Measurements from ENCODE around the gene C1orf141. TPM values are rescaled to one million over a fixed set of nuclear protein-coding genes. Genes with fewer than 3 reads are reported as not detected.

C1orf141 gene
- total RNA-seq, 6 experiments from 2014 or later = not detected

DNA sequence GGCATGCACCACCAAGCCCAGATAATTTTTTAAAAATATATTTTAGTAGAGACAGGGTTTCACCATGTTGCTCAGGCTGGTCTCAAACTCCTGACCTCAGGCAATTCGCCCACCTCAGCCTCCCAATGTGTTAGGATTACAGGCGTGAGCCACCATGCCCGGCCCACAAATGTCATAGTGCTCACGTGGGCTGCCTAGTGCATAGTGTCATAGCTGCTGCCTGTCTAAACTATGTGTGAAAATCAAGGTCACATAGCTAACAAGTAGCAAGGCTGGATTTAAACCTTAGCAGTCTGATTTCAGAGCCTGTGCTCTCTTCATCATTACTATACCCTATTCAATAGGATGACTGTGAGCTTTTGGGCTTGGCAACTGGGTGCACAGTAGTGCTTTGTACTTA, 10.3 kb downstream of the C1orf141 start:
- Mint-ChIP-seq H3K27ac (no peak overlapping the region), H3K36me3 (ENCODE audit: low read depth) (no peaks in the 10 kb centered on the region), H3K9me3 (no peaks in the 10 kb centered on the region), H3K4me1 (ENCODE audit: low read depth) (peaks cover 8% of the 10 kb centered on the region), H3K4me3 (no peak overlapping the region), H3K27me3 (ENCODE audit: insufficient read depth) (peaks cover 3% of the 10 kb centered on the region)
- no peak for DNase-seq
- TF ChIP-seq, protein P1, sequence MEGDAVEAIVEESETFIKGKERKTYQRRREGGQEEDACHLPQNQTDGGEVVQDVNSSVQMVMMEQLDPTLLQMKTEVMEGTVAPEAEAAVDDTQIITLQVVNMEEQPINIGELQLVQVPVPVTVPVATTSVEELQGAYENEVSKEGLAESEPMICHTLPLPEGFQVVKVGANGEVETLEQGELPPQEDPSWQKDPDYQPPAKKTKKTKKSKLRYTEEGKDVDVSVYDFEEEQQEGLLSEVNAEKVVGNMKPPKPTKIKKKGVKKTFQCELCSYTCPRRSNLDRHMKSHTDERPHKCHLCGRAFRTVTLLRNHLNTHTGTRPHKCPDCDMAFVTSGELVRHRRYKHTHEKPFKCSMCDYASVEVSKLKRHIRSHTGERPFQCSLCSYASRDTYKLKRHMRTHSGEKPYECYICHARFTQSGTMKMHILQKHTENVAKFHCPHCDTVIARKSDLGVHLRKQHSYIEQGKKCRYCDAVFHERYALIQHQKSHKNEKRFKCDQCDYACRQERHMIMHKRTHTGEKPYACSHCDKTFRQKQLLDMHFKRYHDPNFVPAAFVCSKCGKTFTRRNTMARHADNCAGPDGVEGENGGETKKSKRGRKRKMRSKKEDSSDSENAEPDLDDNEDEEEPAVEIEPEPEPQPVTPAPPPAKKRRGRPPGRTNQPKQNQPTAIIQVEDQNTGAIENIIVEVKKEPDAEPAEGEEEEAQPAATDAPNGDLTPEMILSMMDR (IDR thresholded peaks at IDR 0.05) = no peak

DNA sequence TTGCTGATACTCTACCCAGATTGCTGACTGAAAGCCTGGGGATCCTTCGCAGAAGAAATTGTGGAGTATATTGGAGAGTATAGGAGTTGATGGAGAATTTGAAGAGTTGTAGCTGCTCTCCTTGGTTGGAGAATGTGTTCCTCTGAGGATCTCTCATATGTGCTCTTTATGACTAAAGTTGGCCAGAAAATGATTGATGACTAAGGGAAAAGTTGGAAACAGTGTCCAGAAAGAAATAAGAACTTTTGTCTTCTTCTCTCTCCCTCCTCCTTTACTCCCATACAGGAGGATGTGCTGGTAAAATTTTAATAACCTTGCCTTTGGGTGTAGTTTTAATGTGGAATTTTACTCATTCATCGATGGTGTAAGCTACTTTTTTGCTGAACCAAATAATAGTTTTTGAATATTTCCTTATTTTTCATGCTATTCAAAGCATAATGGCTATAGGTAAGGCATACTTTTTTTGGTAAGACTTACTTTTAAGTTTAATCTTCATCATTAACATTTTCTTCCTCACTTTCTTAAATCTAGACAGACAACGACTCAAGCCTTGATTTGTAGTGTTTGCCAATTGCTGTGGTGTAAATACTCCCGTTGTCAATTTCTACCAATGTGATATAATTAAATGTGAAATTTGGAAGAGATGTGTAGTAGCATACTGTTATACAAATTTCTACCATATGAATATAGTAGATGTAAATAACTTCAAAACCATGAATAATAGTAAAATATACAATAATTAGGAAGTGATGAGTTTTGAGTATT, 13.7 kb downstream of the C1orf141 start:
- no peak for DNase-seq
- Mint-ChIP-seq H3K4me3 (no peak overlapping the region), H3K27ac (no peak overlapping the region), H3K27me3 (ENCODE audit: insufficient read depth) (peaks cover 10% of the 10 kb centered on the region), H3K9me3 (no peaks in the 10 kb centered on the region), H3K36me3 (ENCODE audit: low read depth) (no peaks in the 10 kb centered on the region), H3K4me1 (ENCODE audit: low read depth) (peaks cover 2% of the 10 kb centered on the region)
- TF ChIP-seq, protein P1 (IDR thresholded peaks at IDR 0.05) = no peak

DNA sequence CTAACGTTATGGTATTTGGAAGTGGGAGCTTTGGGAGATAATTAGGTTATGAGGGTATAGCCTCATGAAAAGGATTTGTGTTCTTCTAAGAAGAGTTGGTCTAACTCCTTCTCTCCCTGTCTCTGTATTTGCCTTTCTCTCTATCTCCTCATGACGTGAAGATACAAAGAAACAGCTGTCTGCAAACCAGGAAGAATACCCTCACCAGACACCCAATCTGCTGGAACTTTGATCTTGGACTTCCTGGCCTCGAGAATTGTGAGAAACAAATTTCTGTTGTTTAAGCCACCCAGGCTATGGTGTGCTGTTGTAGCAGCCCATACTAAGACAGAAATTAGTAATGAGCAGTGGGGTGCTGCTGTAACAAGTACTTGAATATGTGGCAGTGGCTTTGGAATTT, 16.1 kb downstream of the C1orf141 start:
- Mint-ChIP-seq H3K4me3 (no peak overlapping the region), H3K9me3 (peaks cover 5% of the 10 kb centered on the region), H3K36me3 (ENCODE audit: low read depth) (peaks cover 5% of the 10 kb centered on the region; the same call in 1 of the 2 replicates), H3K27me3 (ENCODE audit: insufficient read depth) (peaks cover 10% of the 10 kb centered on the region; the same call in 1 of the 2 replicates), H3K4me1 (ENCODE audit: low read depth) (no peaks in the 10 kb centered on the region), H3K27ac (no peak overlapping the region)
- TF ChIP-seq, protein P1 (IDR thresholded peaks at IDR 0.05) = no peak
- DNase-seq = no peak

DNA sequence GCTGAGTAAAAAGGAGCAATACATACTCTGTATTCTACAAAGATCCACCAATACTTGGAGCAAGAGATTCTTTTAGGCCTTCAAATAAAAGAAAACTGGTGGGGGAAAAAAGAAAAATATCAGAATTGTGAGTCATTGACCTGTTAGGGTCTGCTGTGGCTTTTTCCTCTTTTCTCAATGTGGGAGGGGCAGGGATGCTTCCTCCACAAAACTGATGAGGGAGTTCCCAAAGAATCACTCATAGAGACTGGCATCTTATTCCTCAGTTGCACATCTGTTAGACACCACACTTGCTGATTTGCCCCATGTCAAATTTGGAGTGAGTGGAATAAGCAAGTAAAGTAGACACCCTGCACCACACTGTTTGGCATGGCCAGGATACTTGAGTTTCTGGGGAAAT, 16.6 kb downstream of the C1orf141 start:
- Mint-ChIP-seq H3K4me1 (ENCODE audit: low read depth) (no peaks in the 10 kb centered on the region), H3K27ac (no peak overlapping the region), H3K4me3 (no peak overlapping the region), H3K36me3 (ENCODE audit: low read depth) (peaks cover 5% of the 10 kb centered on the region; the same call in 1 of the 2 replicates), H3K9me3 (peaks cover 5% of the 10 kb centered on the region), H3K27me3 (ENCODE audit: insufficient read depth) (peaks cover 10% of the 10 kb centered on the region; the same call in 1 of the 2 replicates)
- TF ChIP-seq, protein P1 (IDR thresholded peaks at IDR 0.05) = no peak
- DNase-seq = no peak

DNA sequence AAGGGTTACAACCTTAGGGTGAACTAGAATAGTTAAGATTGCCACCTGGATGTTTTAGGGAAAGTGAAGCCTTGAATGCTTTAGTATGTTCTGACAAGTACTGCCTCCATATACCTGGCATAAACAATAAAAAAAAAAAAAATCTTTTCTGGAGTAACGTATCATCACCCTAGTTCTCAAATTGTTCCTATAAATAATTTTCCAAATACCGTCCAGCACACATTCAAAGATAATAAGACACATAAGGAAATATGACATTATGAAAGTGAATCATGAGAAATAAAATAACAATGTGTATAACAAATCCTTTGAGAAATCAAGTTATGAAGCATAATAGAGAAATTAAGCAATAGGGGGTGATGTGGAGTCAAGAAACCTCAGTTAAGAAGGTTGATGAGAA, 20.6 kb downstream of the C1orf141 start:
- H3K4me3 Mint-ChIP-seq = no peak overlapping the region
- H3K27ac Mint-ChIP-seq = no peak overlapping the region
- no peaks in the 10 kb centered on the region for H3K4me1 Mint-ChIP-seq (ENCODE audit: low read depth)
- peaks cover 5% of the 10 kb centered on the region for H3K9me3 Mint-ChIP-seq
- peaks cover 6% of the 10 kb centered on the region; the same call in 1 of the 2 replicates for H3K27me3 Mint-ChIP-seq (ENCODE audit: insufficient read depth)
- peaks cover 5% of the 10 kb centered on the region; the same call in 1 of the 2 replicates for H3K36me3 Mint-ChIP-seq (ENCODE audit: low read depth)
- no peak for DNase-seq
- TF ChIP-seq, protein P1 (IDR thresholded peaks at IDR 0.05) = no peak
